SK-N-SH treated with all-trans-retinoic acid at 6 μM for 48 hours (cell line): ENCODE measurements around the gene DNER.
"Not testable (repeated sequence)": the region's sequence is repeated elsewhere in the genome, so short reads cannot be mapped to it uniquely, and the experiment has no call there.

Experiments used
- ATAC-seq: fragments of 200-7000 bp; cut with Tn5 transposase; 3 replicates; pipeline ENCODE4 v1.9.1; 2020; ENCODE audit warnings: mild to moderate bottlenecking, moderate library complexity
- ARNTL ChIP-seq: fragments of 450-650 bp; formaldehyde crosslinking; IDR thresholded peaks from 2 replicates; pipeline ENCODE4 v1.5.0; 2020; ENCODE audit warnings: low read depth, mild to moderate bottlenecking, moderate library complexity, borderline replicate concordance
- CREB5 ChIP-seq: fragments of 250-450 bp; sonication (Bioruptor Pico); IDR thresholded peaks from 2 replicates; pipeline ENCODE4 v1.5.1; 2020; ENCODE audit warnings: low read depth, mild to moderate bottlenecking, moderate library complexity
- CSDC2 ChIP-seq: fragments of 250-450 bp; sonication (Bioruptor Pico); IDR thresholded peaks from 2 replicates; pipeline ENCODE4 v1.5.0; 2020; ENCODE audit warnings: mild to moderate bottlenecking, moderate library complexity
- ESRRG ChIP-seq: fragments of 250-450 bp; sonication (Bioruptor Pico); IDR thresholded peaks from 2 replicates; pipeline ENCODE4 v1.6.1; 2021; ENCODE audit warnings: mild to moderate bottlenecking
- GLIS3 ChIP-seq: fragments of 250-450 bp; sonication (Bioruptor Pico); IDR thresholded peaks from 2 replicates; pipeline ENCODE4 v1.5.0; 2020; ENCODE audit warnings: mild to moderate bottlenecking, moderate library complexity
- ISL1 ChIP-seq: fragments of 250-450 bp; sonication (Bioruptor Pico); IDR thresholded peaks from 2 replicates; pipeline ENCODE4 v2.1.2; 2022; ENCODE audit warnings: mild to moderate bottlenecking, moderate library complexity
- OSR1 ChIP-seq: fragments of 250-450 bp; sonication (Bioruptor Pico); IDR thresholded peaks from 2 replicates; pipeline ENCODE4 v1.8.0; 2022; ENCODE audit warnings: moderate library complexity, mild to moderate bottlenecking, inconsistent platforms
- PPARA ChIP-seq: fragments of 250-450 bp; sonication (Bioruptor Pico); IDR thresholded peaks from 2 replicates; pipeline ENCODE4 v1.5.0; 2020; ENCODE audit warnings: mild to moderate bottlenecking, borderline replicate concordance
- TCF4 ChIP-seq: fragments of 250-450 bp; sonication (Bioruptor Pico); IDR thresholded peaks from 2 replicates; pipeline ENCODE4 v1.8.0; 2021; ENCODE audit warnings: mild to moderate bottlenecking, moderate library complexity, borderline replicate concordance
- TOX ChIP-seq: fragments of 250-450 bp; sonication (Bioruptor Pico); IDR thresholded peaks from 2 replicates; pipeline ENCODE4 v1.8.0; 2021; ENCODE audit warnings: mild to moderate bottlenecking, moderate library complexity, borderline replicate concordance
- ZC3H10 ChIP-seq: fragments of 250-450 bp; sonication (Bioruptor Pico); IDR thresholded peaks from 2 replicates; pipeline ENCODE4 v1.5.1; 2021; ENCODE audit warnings: mild to moderate bottlenecking, moderate library complexity
- ZFP3 ChIP-seq: fragments of 250-450 bp; sonication (Bioruptor Pico); IDR thresholded peaks from 2 replicates; pipeline ENCODE4 v1.5.0; 2020; ENCODE audit warnings: mild to moderate bottlenecking, moderate library complexity
- ZFP30 ChIP-seq: fragments of 450-650 bp; formaldehyde crosslinking; IDR thresholded peaks from 2 replicates; pipeline ENCODE4 v1.5.0; 2022; ENCODE audit warnings: mild to moderate bottlenecking, moderate library complexity
- ZNF565 ChIP-seq: fragments of 450-650 bp; formaldehyde crosslinking; conservative IDR thresholded peaks from 2 replicates; pipeline ENCODE4 v1.5.0; 2020; ENCODE audit warnings: low read depth, mild to moderate bottlenecking, moderate library complexity
- ZNF70 ChIP-seq: fragments of 450-650 bp; formaldehyde crosslinking; IDR thresholded peaks from 2 replicates; pipeline ENCODE4 v1.5.0; 2020; ENCODE audit warnings: mild to moderate bottlenecking, moderate library complexity
- ZNF8 ChIP-seq: fragments of 450-650 bp; formaldehyde crosslinking; IDR thresholded peaks from 2 replicates; pipeline ENCODE4 v1.5.0; 2020; ENCODE audit warnings: mild to moderate bottlenecking, moderate library complexity
- TF ChIP-seq, protein P1 (sequence below): fragments of 250-450 bp; sonication (Bioruptor Pico); IDR thresholded peaks from 2 replicates; pipeline ENCODE4 v1.8.0; 2021; ENCODE audit warnings: low read depth, mild to moderate bottlenecking, moderate library complexity, borderline replicate concordance
- TF ChIP-seq, protein P2 (sequence below): fragments of 250-450 bp; sonication (Bioruptor Pico); IDR thresholded peaks from 2 replicates; pipeline ENCODE4 v1.8.0; 2020; ENCODE audit warnings: mild to moderate bottlenecking, moderate library complexity, borderline replicate concordance
- TF ChIP-seq, protein P3 (sequence below): fragments of 250-450 bp; sonication (Bioruptor Pico); IDR thresholded peaks from 2 replicates; pipeline ENCODE4 v1.5.0; 2020; ENCODE audit warnings: mild to moderate bottlenecking, moderate library complexity

The DNER gene

DNA sequence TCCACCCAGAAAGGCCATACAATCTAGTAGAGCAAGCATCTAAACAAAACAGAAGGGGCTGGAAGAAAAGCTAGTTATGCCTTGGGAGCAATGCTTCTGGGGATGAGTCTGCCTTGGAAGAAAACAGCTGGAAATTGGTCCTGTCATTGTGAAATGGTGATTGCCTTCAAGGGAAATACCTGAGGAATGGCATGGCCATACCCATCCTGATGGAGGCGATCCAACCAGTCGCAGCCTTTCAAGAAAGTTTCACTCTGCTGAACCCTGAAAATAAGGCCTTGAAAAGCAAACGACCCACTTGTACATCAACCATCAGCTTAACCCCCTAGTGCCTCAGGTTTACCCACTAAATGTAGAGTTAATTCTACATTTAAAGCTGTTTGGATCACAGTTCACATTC lies 370.7 kb downstream of the DNER start (continued):
- TF ChIP-seq TCF4 (no peak), ZNF565 (no peak), ISL1 (CRISPR knock-in tag) (no peak), TOX (CRISPR knock-in tag) (no peak), OSR1 (CRISPR knock-in tag) (no peak), ZFP3 (CRISPR knock-in tag) (no peak), GLIS3 (CRISPR knock-in tag) (no peak), ZNF70 (CRISPR knock-in tag) (no peak)
- TF ChIP-seq, protein P1, sequence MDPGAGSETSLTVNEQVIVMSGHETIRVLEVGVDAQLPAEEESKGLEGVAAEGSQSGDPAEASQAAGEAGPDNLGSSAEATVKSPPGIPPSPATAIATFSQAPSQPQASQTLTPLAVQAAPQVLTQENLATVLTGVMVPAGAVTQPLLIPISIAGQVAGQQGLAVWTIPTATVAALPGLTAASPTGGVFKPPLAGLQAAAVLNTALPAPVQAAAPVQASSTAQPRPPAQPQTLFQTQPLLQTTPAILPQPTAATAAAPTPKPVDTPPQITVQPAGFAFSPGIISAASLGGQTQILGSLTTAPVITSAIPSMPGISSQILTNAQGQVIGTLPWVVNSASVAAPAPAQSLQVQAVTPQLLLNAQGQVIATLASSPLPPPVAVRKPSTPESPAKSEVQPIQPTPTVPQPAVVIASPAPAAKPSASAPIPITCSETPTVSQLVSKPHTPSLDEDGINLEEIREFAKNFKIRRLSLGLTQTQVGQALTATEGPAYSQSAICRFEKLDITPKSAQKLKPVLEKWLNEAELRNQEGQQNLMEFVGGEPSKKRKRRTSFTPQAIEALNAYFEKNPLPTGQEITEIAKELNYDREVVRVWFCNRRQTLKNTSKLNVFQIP (CRISPR knock-in tag), result no peak
- TF ChIP-seq, protein P2, sequence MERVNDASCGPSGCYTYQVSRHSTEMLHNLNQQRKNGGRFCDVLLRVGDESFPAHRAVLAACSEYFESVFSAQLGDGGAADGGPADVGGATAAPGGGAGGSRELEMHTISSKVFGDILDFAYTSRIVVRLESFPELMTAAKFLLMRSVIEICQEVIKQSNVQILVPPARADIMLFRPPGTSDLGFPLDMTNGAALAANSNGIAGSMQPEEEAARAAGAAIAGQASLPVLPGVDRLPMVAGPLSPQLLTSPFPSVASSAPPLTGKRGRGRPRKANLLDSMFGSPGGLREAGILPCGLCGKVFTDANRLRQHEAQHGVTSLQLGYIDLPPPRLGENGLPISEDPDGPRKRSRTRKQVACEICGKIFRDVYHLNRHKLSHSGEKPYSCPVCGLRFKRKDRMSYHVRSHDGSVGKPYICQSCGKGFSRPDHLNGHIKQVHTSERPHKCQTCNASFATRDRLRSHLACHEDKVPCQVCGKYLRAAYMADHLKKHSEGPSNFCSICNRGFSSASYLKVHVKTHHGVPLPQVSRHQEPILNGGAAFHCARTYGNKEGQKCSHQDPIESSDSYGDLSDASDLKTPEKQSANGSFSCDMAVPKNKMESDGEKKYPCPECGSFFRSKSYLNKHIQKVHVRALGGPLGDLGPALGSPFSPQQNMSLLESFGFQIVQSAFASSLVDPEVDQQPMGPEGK (CRISPR knock-in tag), result no peak

DNA sequence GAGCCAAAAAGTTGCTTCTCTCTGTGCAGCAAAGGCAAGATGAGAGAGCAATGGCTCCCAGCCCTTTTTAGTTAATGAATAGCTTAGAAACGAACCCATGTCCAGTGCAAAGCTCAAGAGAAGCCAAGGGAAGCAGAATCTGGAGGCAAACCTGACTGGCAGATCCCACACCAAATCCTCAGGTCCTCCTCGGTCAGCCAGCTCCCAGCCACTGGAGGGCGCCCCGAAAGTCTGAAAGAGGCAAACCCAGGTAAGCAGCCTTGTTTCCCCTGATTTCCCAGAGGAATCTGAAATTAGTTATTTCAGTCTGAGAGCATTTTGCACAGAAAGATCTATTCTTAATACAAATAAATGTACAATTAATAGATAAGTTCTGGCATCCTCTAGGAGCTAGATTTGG lies 372.0 kb downstream of the DNER start:
- ATAC-seq, result 0 out of 3 replicates have a peak, but pooled peaks have one; percentile 42
- TF ChIP-seq CSDC2 (CRISPR knock-in tag) (no peak), ZFP30 (CRISPR knock-in tag) (no peak), ZC3H10 (no peak), ESRRG (no peak)
- TF ChIP-seq, protein P3, sequence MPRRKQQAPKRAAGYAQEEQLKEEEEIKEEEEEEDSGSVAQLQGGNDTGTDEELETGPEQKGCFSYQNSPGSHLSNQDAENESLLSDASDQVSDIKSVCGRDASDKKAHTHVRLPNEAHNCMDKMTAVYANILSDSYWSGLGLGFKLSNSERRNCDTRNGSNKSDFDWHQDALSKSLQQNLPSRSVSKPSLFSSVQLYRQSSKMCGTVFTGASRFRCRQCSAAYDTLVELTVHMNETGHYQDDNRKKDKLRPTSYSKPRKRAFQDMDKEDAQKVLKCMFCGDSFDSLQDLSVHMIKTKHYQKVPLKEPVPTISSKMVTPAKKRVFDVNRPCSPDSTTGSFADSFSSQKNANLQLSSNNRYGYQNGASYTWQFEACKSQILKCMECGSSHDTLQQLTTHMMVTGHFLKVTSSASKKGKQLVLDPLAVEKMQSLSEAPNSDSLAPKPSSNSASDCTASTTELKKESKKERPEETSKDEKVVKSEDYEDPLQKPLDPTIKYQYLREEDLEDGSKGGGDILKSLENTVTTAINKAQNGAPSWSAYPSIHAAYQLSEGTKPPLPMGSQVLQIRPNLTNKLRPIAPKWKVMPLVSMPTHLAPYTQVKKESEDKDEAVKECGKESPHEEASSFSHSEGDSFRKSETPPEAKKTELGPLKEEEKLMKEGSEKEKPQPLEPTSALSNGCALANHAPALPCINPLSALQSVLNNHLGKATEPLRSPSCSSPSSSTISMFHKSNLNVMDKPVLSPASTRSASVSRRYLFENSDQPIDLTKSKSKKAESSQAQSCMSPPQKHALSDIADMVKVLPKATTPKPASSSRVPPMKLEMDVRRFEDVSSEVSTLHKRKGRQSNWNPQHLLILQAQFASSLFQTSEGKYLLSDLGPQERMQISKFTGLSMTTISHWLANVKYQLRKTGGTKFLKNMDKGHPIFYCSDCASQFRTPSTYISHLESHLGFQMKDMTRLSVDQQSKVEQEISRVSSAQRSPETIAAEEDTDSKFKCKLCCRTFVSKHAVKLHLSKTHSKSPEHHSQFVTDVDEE, result no peak

DNA sequence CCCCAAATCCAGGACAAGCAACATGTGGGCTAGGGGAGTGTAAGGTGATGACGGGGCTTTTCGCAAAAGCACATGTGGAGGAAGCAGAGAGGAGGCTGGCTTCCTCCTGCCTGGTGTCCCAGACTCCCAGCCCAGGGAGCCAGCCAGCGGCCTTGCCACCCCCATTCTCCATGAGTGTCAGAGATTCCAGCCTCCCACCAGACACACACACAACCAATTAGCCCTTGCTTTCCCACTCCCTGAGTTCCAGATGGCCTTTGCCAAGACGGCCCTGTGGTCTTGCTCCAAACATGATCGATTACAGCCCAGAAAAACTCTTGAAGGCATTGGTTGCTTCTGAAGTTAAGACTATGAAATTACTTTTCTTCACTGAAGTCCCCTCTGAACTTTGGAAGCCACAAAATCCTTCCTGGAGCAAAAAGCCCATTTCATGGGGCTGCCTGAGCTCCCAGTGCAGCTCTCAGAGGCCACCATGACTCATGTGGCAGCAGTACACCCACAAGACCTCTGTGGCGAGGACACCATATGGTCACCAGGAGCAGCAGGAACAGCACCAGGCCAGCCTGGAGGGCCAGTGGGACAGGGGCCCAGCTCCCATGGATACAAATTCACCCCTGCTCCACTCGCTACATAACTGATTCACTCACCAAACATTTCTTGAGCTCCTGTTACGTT lies 374.1 kb downstream of the DNER start:
- TF ChIP-seq ZFP3 (CRISPR knock-in tag) (no peak), ZFP30 (CRISPR knock-in tag) (no peak), ZNF8 (CRISPR knock-in tag) (no peak), ARNTL (CRISPR knock-in tag) (no peak), PPARA (CRISPR knock-in tag) (no peak)
- no peak for ATAC-seq

DNA sequence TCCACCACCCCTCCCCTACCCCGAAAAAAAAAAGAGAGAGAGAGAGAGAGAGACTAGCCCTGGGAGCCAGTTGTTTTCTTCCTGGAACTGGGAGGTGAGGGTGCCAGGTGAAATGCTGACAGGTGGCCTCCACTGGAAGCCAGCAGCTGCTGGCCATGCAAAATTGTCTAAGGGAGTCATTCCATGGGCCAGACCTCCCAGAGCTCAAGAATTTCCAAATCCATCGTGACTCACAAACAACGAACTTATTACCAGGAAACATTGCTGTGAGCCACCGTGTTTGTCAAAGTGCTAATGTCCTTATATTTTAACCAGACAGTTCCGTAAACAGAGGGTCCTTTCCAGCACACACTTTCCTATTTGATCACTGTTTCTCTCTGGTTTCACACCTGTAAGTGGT lies 374.7 kb downstream of the DNER start:
- no peak for TF ChIP-seq CREB5
- no peak for ATAC-seq

DNA sequence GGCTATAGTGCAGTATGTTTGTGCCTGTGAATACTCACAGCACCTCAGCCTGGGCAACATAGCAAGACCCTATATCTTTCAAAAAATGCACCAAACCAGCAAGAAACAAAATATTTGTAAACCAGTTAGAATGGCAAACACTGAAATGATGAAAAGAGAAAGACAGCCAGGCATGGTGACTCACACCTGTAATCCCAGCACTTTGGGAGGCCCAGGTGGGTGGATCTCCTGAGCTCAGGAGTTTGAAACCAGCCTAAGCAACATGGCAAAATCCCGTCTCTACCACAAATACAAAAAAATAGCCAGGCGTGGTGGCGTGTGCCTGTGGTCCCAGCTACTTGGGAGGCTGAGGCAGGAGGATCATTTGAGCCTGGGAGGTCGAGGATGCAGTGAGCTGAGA lies 375.2 kb downstream of the DNER start:
- not testable (repeated sequence) for ATAC-seq

DNA sequence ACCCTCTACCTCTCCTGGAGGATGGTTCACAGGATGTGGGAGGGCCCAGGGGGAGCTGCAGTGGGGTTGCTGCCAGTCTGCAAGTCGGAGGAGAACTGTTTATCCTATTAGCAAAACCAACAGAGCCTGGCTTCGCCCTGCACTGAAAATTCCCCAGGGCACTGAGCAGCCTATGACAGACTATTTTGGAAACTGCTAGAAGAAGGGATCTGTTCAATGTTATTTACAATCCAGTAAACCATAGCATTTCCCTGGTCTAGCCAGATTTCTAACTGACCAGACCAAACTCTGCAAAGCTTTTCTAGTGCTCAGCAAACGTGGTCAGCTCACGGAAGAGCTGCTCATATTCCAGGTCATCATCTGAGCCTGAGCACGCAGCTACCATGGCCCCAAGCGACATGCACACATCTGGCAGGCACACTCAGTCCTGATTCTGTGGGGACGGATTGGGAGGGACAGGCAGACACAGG lies 378.4 kb downstream of the DNER start:
- ATAC-seq, result peak; percentile 61; the same call in 2 of the 3 replicates
- TF ChIP-seq ZFP30 (CRISPR knock-in tag) (no peak), TCF4 (peak; percentile 37; the same call in 1 of the 2 replicates)
